Fibroblast of the conjunctiva (primary cell): ENCODE measurements around the gene YAP1.

Source experiments
- DNase-seq: peaks from one replicate; pipeline ENCODE4 v3.0.0-alpha.2; 2010; ENCODE audit warnings: low read depth

YAP1 gene

DNA sequence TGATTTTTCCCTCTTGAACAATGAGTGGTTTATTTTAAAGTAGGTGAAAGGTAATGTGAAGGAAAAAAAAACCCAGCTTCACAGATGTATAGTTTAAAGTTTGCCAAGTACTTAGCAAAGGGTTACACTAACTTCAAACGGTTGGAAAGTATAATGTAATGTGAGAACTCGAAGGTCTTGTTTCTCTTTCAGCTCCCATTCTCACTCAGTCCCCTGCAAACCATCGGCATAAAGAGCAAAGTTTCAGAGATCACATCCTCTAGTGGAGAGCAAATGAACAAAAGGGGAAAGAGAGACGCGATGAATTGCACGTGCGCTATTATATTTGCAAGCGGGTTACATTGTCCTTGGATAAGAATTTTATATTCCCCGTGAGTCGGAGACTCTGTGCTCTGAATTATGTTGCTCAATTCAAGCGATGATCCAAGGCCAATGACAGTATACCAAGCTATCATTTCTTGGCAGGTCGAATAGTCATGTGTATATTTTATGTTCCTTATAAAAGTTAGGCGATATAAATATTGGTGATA lies 169.5 kb downstream of the YAP1 start:
- peak; percentile 67 for DNase-seq

- DNase-seq: no peak
Observed at GRCh38 chr11:102280245-102280833, 170.1 kb downstream of the YAP1 start.
